Measurements from ENCODE around the gene ENKD1. TPM values are rescaled to one million over a fixed set of nuclear protein-coding genes. Genes with fewer than 3 reads are reported as not detected.

Gene ENKD1
- total RNA-seq, 1 experiment from 2014 or later, result 12.8 TPM

GRCh38 chr16:67648088-67648763 is 18.3 kb downstream of the ENKD1 start:
- Mint-ChIP-seq H3K27me3 (ENCODE audit: insufficient read depth, unreplicated experiment) (peaks cover 26% of the 10 kb centered on the region), H3K27ac (ENCODE audit: low read depth, unreplicated experiment) (no peak overlapping the region), H3K4me3 (ENCODE audit: unreplicated experiment) (no peak overlapping the region), H3K36me3 (ENCODE audit: insufficient read depth, unreplicated experiment) (no peaks in the 10 kb centered on the region), H3K9me3 (ENCODE audit: unreplicated experiment) (no peaks in the 10 kb centered on the region), H3K4me1 (ENCODE audit: insufficient read depth, unreplicated experiment) (no peaks in the 10 kb centered on the region)
- intact Hi-C loops (cut with micrococcal nuclease), result no loop called here
- DNase-seq (ENCODE audit: unreplicated experiment), result no peak
- no TSS peak for BruUV-seq (replicated peaks)
- ChIA-PET POLR2A (no interaction called here), CTCF (no interaction called here)
- TF ChIP-seq CTCF (IDR thresholded peaks at IDR 0.05; ENCODE audit: unreplicated experiment), result no peak

- POLR2A ChIA-PET, result no interaction called here
- Mint-ChIP-seq H3K4me3 (ENCODE audit: unreplicated experiment) (no peak overlapping the region), H3K36me3 (ENCODE audit: insufficient read depth, unreplicated experiment) (no peaks in the 10 kb centered on the region)
These were observed 18.9 kb downstream of the ENKD1 start for GRCh38 chr16:67647681-67648080.

GRCh38 chr16:67647111-67647651 is 19.4 kb downstream of the ENKD1 start:
- no peaks in the 10 kb centered on the region for H3K36me3 Mint-ChIP-seq (ENCODE audit: insufficient read depth, unreplicated experiment)
- no TSS peak for BruUV-seq (replicated peaks)
- DNase-seq (ENCODE audit: unreplicated experiment), result no peak

More at GRCh38 chr16:67647681-67648080, 18.9 kb downstream of the ENKD1 start:
- Mint-ChIP-seq H3K4me1 (ENCODE audit: insufficient read depth, unreplicated experiment) (no peaks in the 10 kb centered on the region), H3K9me3 (ENCODE audit: unreplicated experiment) (no peaks in the 10 kb centered on the region), H3K27me3 (ENCODE audit: insufficient read depth, unreplicated experiment) (peaks cover 26% of the 10 kb centered on the region), H3K27ac (ENCODE audit: low read depth, unreplicated experiment) (no peak overlapping the region)
- no TSS peak for BruUV-seq (replicated peaks)
- intact Hi-C loops (cut with micrococcal nuclease), result no loop called here
- TF ChIP-seq CTCF (IDR thresholded peaks at IDR 0.05; ENCODE audit: unreplicated experiment), result no peak
- no peak for DNase-seq (ENCODE audit: unreplicated experiment)
- CTCF ChIA-PET, result interaction anchor here (0.6 kb wide), 1 partner anchor 112 kb away, joined by 3 read pairs; no protein-coding TSS in a partner anchor

More at GRCh38 chr16:67647111-67647651, 19.4 kb downstream of the ENKD1 start:
- CTCF ChIA-PET, result interaction anchor here (0.6 kb wide), 1 partner anchor 112 kb away, joined by 3 read pairs; no protein-coding TSS in a partner anchor
- Mint-ChIP-seq H3K4me3 (ENCODE audit: unreplicated experiment) (no peak overlapping the region), H3K27me3 (ENCODE audit: insufficient read depth, unreplicated experiment) (peaks cover 25% of the 10 kb centered on the region), H3K27ac (ENCODE audit: low read depth, unreplicated experiment) (no peak overlapping the region), H3K4me1 (ENCODE audit: insufficient read depth, unreplicated experiment) (peaks cover 2% of the 10 kb centered on the region), H3K9me3 (ENCODE audit: unreplicated experiment) (no peaks in the 10 kb centered on the region)
- intact Hi-C loops (cut with micrococcal nuclease), result no loop called here
- no peak for TF ChIP-seq CTCF (IDR thresholded peaks at IDR 0.05; ENCODE audit: unreplicated experiment)
- POLR2A ChIA-PET, result no interaction called here
